Astrocyte of the cerebellum (primary cell): ENCODE measurements around the gene PIGZ.

Source experiments
- DNase-seq: peaks from one replicate; pipeline ENCODE4 v3.0.0-alpha.2; 2011; ENCODE audit warnings: low read depth
- H3K4me3 ChIP-seq: 2 replicates; pipeline ENCODE4 v1.5.1; 2011; ENCODE audit warnings: mild to moderate bottlenecking, low read depth, low read length, moderate library complexity
- CTCF ChIP-seq: IDR thresholded peaks from 2 replicates; pipeline ENCODE4 v1.5.1; 2012; ENCODE audit warnings: low read length, low read depth, moderate library complexity, mild to moderate bottlenecking; ENCODE audit errors: missing control alignments
- in situ Hi-C: cut with HindIII; loops from 2 replicates; pipeline ENCODE4 v1.10.0; 2017; ENCODE audit warnings: low sequenced_read_pairs

The PIGZ gene

GRCh38 chr3:196916995-196917394 is 51.6 kb downstream of the PIGZ start:
- in situ Hi-C loops = no loop called here
- DNase-seq = no peak
- TF ChIP-seq CTCF = no peak
- H3K4me3 ChIP-seq = no peak overlapping the region

- in situ Hi-C loops = no loop called here
- TF ChIP-seq CTCF = no peak
- no peak for DNase-seq
- no peak overlapping the region for H3K4me3 ChIP-seq
Observed at GRCh38 chr3:196916221-196916620, 52.4 kb downstream of the PIGZ start.

- no peak for TF ChIP-seq CTCF
- DNase-seq = no peak
- in situ Hi-C loops = no loop called here
- H3K4me3 ChIP-seq = no peak overlapping the region
Observed at GRCh38 chr3:196915375-196915774, 53.3 kb downstream of the PIGZ start.

GRCh38 chr3:196914866-196915265 is 53.8 kb downstream of the PIGZ start:
- DNase-seq = no peak
- no peak overlapping the region for H3K4me3 ChIP-seq
- TF ChIP-seq CTCF = no peak
- in situ Hi-C loops = no loop called here

- no peak overlapping the region for H3K4me3 ChIP-seq
- DNase-seq = no peak
- in situ Hi-C loops = loop anchor here (10.0 kb wide), 1 partner anchor 79 kb away; no protein-coding TSS in a partner anchor
- no peak for TF ChIP-seq CTCF
Observed at GRCh38 chr3:196903740-196904139, 64.9 kb downstream of the PIGZ start.

- TF ChIP-seq CTCF = no peak
- DNase-seq = no peak
- in situ Hi-C loops = loop anchor here (10.0 kb wide), 1 partner anchor 77 kb away; no protein-coding TSS in a partner anchor
- H3K4me3 ChIP-seq = no peak overlapping the region
Observed at GRCh38 chr3:196902296-196902695, 66.3 kb downstream of the PIGZ start.

- DNase-seq = no peak
- H3K4me3 ChIP-seq = no peak overlapping the region
- no peak for TF ChIP-seq CTCF
- in situ Hi-C loops = loop anchor here (10.0 kb wide), 1 partner anchor 77 kb away; no protein-coding TSS in a partner anchor
Observed at GRCh38 chr3:196901768-196902167, 66.9 kb downstream of the PIGZ start.
